HG03575 (cell line): ENCODE measurements around the gene GATA2.

Experiments used
- ATAC-seq: cut with Tn5 transposase; IDR thresholded peaks from one replicate; pipeline ENCODE4 v1.9.1; 2021; ENCODE audit not compliant: unreplicated experiment, insufficient number of reproducible peaks, low FRiP score; ENCODE audit errors: extremely low read depth

The GATA2 gene

DNA sequence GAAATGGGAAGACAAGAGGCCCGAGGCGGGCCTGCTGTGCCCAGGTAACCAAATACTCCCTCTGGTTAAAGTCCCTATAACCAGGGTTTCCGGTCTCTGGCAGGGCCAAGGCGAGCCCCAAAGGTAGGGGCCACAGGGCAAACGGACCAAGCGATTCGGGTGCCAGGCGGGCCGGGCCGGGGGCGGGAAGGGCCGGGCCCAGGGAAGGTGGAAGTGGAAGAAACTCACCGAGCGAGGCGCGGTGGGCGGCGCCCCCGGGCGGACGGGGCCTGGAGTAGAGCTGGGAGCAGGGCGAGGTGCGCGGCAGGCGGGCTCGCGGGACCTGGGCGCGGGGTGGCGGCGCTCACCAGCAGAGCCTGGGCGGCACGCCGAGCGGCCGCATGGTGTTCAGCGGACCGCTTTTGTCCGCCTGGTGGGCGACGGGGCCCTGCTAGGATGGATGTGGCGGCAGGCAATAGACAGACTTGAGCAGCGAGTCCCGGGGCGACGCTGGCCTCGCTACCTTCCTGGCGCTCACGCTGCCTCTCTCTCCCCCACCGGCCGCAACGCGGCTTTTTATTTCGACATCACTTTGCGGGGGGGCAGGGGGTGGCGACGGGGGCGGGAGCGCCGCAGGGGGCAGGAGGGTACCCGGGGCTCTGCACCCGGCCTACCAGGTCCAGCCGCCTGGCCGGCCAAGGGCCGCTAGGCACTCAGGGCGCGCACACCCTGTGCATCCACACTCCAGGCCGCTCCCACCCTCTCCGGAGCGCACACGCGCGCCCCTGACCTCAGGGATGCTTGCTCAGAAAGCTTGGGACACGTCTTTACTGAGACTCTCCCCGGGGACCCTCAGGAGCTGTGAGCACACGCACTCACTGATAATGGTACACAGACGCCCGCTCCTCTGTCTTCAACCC lies at the start of gene GATA2:
TSS of gene GATA2 (minus strand) at position 531 of the 899 bp plus-strand sequence. CDS start 6,170 bp downstream, outside the sequence.
- ATAC-seq = no peak

DNA sequence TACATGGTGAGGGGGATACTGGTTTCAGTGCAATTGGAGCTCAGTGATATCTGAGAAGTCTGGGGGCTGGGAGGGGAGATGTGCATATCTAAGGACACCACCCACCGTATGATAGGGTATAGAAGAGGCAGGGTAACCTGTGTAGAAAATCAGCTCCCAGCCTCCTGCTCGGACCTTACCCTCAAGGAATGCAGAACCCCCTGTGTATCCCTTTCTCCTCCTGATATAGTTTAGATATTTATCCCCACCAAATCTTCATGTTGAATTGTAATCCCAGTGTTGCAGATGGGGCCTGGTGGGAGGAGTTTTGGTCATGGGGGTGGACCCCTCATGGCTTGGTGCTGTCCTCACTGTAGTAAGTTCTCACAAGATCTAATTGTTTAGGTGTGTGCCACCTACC lies 48.2 kb upstream of the GATA2 start:
- ATAC-seq = no peak

DNA sequence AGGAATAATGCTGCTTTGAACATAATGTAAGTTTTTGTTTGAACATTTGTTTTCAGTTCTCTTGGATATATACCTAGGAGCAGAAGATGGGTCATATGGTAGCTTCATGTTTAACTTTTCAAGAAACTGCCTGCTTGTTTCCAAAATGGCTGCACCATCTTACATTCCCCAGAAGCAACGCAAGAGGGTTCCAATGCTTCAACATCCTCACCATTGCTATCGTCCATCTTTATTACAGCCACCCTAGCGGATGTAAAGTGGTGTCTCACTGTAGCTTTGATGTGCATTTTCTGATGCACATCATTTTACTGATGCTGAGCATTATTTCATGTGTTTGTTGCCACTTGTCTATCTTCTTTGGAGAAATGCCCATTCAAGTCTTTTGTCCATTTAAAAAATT lies 46.4 kb upstream of the GATA2 start:
- ATAC-seq = no peak

DNA sequence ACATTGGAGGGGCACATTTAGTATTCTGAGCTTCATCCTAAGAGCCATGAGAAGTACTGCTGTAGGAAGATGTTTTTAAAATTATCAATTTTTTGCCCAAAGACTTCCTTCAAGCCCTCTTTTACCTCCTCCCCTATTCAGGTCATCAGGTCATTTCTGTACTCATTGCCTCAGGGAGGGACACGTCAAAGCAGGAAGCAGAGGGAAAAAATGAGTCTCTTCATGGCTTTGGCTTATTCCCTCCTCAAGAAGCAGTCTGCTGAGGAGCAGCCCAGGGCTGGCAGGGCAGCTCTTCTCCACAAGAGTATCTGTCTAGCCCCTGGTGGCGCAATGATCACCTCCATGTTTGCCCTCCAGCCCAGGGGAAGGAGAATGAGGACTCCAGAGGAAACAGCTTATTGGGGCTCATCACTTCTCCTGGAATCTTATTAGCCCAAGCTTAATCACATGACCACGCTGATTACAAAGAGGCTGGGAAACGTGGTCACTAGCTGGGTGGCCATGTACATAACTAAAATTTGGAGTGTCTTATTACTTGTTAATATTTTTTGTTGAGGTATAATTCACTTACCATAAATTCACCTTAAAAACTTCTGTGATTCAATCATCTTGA lies 44.2 kb upstream of the GATA2 start:
- no peak for ATAC-seq

DNA sequence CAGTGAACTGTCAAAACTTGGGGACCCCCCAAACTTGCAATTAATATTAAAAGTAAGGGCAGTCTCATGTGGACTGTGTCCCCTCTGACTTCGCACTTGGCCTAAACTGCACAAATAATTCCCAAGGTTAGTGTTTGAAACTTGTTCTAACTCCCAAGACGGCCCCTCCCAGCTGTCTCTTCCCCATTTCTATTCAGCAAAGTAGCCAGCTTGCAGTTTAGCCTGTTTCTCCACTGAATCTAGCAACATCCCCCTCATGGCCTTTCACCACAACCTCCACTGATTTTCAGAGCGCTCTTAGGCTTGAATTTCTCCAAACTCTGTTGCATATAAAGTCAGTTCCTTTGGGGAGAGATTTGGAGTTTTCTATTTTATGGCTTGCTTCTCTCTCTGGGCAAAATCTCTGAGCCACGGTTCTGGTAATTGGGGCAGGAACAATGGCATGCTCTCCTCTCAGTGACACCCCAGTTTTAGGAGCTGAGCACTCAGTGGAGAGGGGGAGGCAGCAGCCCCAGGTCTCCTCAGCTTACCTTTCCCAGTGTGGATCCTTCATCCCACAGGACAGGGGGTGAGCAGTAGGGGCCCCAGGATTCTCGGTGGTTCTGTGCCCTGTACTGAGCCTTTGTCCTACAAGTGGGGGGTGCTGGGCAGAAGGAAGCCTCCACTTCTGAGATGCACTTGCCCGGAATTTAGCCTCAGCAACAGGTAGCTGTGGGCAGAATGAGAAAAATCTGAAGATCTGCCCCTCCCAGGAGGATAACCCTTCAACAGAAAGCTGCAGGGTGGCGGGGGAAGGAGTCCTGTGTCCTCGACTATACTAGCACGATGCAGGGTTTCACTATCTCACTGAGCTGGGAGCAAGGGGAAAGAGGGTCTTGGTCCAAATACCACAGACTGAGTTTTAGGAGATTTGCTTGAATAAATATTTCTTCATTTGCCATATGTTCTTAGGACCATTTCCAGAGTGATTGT lies 39.3 kb upstream of the GATA2 start:
- ATAC-seq = no peak

DNA sequence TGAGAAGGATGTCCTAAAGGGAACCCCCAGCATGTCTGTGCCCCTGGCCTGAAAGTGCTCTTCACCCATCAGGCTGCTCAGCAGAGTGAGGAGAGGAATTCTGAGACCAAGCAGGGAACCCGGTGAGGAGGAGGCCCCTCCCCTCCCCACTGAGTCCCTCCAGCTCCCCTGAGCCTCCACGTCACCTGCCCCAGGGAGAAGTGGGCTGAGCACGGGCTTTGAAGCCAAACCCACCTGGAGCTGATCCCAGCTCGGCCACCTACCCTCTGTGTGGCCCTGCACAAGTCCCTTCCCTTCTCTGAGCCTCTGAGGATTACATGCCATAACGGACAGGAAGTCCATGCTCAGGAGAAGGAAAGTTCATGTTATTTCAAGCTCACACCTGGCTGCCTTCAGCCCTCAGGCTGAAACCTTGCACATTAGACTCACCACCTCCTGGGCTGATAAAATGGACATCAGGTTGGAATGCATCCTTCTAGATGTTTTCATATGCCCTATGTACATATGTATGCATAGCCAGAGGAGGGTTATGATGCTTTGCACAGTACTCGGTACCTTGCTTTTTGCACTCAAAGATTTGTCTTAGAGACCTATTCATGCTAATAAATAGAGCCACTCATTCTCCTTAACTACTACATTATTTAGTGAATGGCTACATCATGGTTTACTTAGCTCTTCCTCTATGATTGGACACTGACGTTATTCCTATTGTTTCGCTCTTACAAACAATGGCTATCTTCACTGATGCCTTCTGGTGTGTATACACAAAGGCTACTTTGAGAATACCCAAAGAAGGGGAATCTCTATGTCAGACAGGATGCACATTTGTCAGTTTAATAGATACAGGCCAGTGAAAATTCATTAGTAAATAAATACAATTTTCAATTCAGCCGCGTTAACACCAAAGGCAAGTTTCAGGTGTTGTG lies 31.6 kb upstream of the GATA2 start:
- no peak for ATAC-seq

DNA sequence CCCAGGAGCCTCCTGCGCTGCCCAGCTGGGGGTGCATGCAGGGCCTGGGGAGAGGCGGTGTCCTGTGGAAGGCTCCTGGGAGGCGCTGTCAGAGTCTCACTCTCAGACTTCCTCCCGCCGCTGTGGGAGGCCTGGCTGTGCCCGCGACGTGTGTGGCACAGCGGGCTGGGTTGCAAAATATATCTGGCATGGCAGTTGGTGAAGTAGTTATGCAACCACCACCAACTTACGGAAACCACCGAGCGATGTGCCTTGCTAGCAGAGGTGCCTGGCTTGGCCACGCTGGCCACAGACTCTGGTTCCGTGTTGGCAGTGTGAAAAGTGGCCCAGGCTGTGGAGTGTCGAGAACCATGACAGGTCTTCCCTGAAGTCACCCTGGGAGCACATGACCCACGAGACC lies 30.6 kb upstream of the GATA2 start:
- ATAC-seq = no peak

DNA sequence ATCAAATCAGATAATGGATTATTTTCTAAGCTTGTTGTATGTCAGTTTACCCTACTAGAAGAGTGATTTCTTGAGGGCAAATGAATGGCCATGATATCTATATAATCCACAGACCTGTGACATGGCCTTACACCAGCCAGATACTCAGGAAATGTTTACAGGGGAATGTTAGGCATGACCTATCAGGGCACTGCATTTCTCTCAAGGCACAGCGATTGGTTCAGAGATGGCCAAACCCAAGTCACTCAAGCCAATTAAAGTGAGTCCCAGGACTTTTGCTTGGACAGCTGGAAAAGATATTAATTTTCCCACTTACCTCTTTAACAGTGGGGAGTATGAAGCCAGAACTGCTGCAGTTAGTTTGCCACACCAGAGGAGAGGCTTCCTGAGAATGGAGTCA lies 28.7 kb upstream of the GATA2 start:
- ATAC-seq = no peak

DNA sequence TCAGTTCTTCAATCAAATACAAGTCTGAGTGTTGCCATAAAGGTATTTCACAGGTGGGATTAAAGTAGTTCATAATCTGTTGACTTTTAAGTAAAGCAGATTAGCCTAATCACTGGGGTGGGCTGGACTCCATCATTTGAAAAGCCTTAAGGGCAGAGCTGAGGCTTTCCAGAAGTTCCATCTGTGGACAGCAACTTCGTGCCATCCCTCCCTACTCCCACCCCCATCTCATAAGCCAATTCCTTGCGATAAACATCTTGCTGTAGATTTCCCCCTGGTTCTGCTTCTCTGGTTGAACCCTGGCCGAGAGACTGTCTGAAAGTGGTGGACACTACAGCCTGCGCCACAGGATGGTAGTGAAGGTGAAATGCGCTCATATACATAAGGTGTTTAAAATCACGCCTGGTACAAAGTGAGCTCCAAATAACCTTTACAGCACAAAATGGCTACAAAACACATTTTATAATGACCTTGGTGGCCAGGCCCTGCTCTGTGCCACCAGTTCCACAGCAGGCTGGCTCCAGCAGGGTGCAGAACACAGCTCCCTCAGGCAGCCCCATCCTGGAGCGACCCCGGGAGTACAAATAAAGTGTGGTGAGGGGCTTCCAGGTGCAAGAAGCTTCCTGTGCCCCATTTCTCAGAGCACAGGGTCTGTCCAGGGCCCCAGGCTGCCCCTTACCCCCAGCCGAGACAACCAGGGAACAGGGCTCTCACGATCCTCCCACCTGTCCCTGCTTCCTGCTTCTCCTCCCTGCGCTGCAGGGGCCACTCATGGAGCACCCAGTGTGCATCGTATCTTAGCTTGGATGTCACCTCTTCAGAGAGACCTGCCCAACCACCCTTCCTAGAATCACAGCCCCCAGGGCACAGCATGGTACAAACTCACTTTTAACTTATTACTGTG lies 25.8 kb upstream of the GATA2 start:
- no peak for ATAC-seq

DNA sequence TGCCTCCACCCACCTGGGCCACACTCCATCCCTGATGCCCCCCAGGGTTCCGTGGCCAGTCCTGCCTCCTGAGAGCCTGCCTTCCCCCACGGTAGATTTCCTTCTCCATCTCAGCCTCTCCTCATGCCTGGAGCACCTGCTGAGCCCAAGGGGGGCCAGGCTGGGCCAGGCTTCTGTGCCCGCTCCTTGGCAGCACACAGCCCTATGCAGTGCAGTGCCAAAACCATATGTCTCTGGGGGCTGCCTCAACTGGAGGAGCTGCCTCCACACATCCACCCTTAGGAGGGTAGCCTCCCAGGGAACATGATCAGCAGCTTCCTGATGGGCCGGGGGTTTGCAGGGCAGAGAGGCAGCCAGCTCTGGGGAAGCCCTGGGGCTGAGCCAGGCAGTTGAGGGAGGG lies 24.6 kb upstream of the GATA2 start:
- no peak for ATAC-seq

DNA sequence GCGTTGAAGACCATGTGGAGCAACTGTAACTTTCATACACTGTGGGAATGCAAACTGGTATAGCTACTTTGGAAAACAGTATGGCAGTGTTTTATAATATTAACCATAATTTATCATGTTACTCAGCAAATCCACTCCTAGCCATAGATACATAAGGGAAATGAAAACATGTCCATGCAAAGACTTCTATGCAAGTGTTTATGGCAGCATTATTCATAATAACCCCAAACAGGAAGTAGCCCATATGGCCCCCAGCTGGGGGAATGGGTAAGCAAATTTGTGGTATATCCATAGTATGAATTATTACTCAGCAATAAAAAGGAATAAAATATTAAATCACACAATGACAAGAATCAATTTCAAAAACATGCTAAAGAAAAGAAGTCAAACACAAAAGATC lies 23.0 kb upstream of the GATA2 start:
- no peak for ATAC-seq

DNA sequence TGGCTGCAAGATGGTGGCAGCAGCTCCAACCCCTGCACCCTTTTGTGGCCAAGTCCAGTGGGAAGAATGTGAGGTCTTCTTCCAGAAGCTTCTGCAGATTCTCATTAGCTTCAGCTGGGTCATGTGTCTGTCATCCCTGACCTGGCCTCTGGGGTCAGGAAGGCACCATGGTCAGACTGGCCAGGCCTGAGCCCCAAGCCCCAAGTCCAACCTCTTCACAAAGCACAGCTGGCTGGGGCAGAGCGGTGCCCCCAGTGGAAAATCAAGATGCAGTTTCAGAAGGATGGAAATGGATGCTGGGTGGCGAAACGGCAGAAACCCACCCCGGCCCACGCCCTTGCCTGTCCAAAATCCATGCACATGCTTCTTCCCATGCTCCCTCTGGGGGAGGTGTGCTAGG lies 15.9 kb upstream of the GATA2 start:
- no peak for ATAC-seq

DNA sequence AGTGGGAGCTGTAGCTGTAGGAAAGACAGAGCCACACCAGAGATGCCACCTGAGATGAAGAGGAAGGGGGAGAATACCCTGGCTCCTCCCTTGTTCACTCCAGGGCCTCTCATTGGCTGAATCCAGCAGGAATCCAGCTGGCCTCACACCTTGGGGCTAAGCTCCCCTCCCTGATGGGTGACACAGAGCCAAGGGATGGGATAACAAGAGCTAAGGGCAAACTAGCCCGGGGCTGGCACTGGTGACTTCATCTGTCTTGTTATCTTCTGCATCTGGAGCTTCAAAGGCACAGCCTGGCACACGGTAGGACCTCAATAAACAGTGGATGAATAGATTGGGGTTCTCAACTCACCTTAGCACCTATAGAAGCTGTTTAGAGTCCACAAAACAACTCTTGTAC lies 13.8 kb upstream of the GATA2 start:
- ATAC-seq = no peak

DNA sequence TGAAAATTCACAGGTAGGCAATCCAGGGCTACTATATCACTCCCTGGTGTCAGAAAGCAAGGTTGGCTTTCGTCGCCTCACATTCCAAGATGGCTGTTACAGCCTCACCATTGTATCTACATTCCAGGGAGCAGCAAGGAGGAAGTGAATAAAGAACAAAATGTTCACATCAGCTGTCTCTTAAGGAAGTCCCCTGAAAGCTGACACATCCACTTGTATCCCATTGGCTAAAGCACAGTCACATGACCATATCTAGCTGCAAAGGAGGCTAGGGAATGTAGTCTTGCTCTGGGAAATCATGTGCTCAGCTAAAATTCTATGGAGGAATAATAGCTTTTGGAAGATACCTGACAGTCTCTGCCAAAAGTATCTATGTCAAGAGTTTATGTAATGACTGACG lies 12.8 kb upstream of the GATA2 start:
- ATAC-seq = no peak

DNA sequence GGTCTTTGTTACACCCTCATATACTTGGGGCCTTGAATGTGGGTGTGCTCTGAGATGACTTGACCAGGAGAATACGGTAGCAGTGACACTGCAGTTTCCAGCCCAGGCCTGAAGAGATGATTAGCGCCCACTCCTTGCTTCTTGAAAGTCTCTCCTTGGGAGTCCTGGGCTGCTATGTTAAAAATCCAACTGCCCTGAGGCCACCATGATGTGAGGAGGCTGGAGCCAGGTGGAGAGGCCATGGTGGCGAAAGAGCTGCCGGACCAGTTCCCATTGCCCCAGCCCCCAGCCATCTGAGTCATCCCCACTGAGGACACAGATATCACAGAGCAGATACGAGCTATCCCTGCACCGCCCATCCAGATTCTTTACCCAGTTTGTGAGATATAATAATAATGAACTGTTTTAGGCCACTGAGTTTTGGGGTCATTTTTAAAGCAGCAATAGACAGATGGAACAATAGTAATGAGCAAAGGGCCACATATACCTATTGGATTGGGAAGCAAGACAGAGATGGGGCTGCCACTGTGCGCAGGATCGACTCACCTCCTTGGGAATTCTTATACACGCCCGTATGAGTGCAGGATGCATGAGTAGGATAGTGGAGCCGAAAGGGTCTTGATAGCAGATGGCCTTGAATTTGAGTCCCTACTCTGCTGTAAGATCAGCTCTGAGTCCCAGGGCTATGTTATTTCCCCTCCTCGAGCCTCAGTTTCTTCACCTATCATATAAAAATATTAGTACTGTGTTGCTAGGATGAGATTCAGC lies 12.1 kb upstream of the GATA2 start:
- no peak for ATAC-seq

DNA sequence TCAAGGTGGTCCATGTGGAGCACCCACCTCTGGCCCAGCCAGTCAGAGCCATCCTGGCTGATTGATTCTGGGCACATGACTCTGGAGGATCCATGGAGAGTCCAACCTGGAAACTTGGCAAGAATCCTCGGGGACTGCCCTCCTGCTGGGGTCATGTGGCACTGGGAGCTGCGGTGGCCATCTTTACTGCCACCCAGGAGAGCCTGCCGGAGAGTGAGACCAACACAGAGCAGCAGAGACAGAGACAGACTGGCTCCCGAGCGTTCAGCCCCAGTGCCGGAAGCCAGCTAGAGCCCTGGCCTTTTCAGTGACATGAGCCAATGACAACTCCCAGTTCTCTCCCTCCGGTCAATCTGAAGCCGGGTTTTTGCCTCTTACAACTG lies 11.5 kb upstream of the GATA2 start:
- ATAC-seq = no peak
